D721Med (cell line): Measurements from ENCODE around the gene CUEDC1.

Source experiments
- DNase-seq: peaks from one replicate; pipeline ENCODE4 v3.0.0; 2011; ENCODE audit warnings: low spot score; ENCODE audit not compliant: insufficient read length
- FAIRE-seq: peaks from 2 replicates; lab custom pipeline; 2011; peaks lifted over from hg19 to GRCh38; lab: Jason Lieb, UNC
- TF ChIP-seq, protein P1 (sequence below): IDR thresholded peaks from 2 replicates; pipeline ENCODE4 v1.5.1; 2012; ENCODE audit warnings: mild to moderate bottlenecking, control low read depth; ENCODE audit not compliant: insufficient read depth; ENCODE audit errors: missing control alignments

The CUEDC1 gene, protein sequence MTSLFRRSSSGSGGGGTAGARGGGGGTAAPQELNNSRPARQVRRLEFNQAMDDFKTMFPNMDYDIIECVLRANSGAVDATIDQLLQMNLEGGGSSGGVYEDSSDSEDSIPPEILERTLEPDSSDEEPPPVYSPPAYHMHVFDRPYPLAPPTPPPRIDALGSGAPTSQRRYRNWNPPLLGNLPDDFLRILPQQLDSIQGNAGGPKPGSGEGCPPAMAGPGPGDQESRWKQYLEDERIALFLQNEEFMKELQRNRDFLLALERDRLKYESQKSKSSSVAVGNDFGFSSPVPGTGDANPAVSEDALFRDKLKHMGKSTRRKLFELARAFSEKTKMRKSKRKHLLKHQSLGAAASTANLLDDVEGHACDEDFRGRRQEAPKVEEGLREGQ

DNA sequence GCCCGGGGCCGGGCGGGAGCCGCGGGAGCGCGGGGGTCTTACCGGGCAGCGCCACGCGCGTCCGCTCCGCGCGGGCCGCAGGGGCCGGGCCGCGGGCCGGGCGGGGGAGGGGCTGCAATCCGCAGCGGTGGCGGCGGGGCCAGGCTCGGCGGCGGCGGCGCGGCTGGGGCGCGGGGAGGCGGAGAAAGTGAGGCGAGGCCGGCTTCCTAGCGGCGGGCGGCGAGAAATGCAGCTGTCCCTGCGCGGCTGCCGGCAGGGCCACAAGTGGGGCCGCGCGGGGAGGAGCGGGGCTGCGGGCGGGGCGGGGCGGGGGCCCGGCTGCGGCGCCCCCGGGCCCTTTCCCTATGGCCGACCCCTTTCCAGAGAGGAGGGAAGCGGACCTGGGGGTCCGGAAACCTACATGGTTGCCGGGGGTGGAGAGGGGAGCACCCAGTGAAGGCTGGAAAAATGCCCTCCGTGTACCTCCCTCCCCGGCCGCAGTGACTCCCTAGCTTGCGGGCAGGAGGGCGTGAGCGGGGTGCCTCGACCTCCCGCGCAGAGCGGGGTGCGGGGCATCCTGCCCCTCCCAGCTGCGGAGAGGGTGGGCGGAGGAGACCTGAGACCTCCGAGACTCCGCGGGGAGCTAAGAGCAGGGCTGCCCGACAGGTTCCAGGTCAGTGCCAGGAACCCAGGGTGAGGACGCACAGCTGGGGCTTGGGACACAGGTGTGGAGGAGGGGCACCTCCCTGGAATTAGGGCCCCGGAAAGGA lies at the start of gene CUEDC1:
TSS of gene CUEDC1 (minus strand) at position 230 of the 749 bp plus-strand sequence. CDS start 69,848 bp downstream, outside the sequence.
- no peak for FAIRE-seq

DNA sequence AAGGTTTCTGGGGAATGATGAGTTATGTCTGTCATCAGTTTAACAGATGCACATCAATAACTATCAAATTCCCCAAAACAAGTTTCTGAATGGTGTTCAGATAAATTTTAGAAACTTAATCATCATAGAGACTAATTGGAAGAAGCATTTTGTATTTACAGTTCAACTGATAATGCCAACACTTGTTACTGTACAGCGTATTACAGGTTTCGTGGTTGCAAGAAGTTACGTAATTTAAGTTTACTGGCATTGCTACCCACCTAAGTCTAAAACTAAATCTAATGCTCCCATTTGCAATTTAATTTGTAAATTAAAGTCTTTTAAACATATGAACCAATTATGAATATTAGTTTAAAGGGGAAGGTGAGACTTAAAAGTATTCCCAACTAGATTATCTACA lies 48.8 kb upstream of the CUEDC1 start:
- DNase-seq (no peak), FAIRE-seq (no peak)
- TF ChIP-seq, protein P1, sequence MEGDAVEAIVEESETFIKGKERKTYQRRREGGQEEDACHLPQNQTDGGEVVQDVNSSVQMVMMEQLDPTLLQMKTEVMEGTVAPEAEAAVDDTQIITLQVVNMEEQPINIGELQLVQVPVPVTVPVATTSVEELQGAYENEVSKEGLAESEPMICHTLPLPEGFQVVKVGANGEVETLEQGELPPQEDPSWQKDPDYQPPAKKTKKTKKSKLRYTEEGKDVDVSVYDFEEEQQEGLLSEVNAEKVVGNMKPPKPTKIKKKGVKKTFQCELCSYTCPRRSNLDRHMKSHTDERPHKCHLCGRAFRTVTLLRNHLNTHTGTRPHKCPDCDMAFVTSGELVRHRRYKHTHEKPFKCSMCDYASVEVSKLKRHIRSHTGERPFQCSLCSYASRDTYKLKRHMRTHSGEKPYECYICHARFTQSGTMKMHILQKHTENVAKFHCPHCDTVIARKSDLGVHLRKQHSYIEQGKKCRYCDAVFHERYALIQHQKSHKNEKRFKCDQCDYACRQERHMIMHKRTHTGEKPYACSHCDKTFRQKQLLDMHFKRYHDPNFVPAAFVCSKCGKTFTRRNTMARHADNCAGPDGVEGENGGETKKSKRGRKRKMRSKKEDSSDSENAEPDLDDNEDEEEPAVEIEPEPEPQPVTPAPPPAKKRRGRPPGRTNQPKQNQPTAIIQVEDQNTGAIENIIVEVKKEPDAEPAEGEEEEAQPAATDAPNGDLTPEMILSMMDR, result no peak

More for the DNA sequence above, at the start of gene CUEDC1:
- no peak for DNase-seq
- TF ChIP-seq, protein P1, result peak; percentile 34

DNA sequence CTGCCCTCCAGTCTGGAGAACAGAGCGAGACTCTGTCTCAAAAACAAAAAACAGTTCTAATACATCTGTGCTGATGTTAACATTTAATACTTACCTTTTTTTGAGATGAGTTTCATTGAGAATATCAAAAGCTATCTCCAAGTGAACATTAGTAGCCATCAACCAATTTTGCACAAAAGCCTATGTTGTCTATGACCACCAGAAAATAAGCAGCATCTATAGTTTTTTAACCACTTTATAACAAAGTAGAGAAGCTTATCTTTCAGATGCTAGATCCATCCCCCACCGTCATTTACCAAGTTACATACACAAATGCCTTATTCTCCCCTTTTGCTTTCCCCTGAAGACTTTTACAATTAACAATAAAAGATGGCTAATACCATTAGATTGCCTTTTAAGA lies 47.8 kb upstream of the CUEDC1 start:
- TF ChIP-seq, protein P1, result no peak
- FAIRE-seq, result no peak
- no peak for DNase-seq

DNA sequence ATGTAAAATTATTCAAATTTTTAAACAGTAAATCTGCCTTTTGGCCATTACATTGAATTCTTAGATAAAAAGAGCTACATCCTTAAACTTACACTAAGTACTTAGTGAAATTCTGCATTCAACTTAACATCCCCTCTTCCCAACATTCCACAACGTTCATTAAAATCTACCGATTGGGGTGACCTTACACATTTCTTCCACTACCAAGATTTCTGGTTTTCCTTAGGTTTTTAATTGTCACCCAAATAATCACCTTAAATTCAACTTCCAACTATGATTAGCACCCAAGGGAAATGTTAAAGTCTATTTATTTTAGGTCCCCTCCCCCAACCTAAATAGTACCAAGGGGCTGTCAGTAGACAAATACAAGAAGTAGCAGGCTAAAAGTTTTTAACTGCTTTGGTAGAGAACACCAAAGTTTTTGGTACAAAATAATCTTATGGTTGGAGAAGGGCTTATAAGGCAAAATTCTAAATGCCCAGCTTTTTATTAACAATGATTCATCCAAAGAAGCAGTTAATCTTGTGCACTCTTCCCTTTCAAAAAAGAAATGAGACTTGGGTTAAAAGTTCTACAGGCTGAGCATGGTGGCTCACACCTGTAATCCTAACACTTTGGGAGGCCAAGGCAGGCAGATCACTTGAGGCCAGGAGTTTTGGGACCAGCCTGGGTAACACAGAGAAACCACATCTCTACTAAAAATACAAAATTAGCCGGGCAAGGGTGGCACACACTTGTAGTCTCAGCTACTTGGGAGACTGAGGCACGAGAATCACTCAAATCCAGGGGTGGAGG lies 47.1 kb upstream of the CUEDC1 start:
- DNase-seq (no peak), FAIRE-seq (no peak)
- TF ChIP-seq, protein P1, result no peak

DNA sequence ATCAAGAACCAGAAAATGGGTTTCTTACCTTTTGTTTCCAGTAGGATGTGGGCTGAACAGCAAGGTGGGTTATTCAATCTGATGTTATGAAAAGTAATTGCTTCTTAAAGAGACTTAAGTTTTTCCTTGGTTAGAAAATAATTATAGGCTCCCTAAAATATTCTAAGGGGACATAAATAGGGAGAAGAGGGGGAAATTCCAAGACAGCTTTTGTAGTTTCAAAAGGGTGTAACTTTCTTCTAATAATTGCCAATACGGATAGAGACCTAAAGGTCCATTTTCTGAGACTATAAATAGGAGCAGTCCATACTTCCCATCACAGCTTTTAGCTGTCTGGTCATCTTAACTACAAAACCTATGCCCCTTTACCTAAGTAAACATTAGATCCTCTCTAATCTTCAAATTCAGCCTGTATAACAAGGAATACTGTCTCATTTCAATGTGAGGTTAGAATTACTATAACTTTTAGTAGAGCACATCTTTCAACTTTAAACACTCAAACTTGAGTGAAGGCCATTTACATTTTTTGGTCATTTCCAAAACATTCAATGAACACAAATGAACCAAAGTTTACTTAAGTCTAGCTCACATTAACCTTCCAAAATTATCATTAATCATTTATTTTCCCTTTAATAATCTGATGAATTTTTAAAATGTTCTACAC lies 46.4 kb upstream of the CUEDC1 start:
- DNase-seq, result no peak
- no peak for FAIRE-seq
- TF ChIP-seq, protein P1, result no peak

DNA sequence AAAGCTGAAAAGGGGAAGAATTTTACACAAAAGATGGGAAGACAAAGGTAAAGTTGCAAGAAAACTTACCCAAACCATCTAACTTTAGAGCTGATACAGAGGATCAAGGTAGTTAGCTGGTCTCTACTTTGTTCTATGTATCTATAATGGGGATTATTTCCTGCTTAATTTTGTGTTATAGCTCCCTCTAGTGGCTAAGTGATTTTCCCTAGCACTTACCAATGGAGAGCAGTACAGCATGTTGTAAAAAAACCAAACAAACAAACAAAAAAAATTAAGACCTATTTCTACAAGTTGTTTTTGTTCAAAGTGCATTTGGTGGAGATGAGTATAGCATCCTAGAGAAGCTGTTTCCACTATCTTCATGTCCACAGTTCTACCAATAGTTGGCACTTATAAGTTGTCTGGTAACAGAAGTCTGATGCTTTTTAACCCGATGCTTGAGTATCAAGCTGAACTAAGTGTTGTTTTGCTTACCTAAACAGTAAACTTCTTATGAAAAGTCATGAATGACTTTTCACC lies 44.3 kb upstream of the CUEDC1 start:
- FAIRE-seq (peak; percentile 88), DNase-seq (no peak)
- TF ChIP-seq, protein P1, result peak; percentile 98
